ENCODE measurements around the gene MYH10. TPM values are rescaled to one million over a fixed set of nuclear protein-coding genes. Genes with fewer than 3 reads are reported as not detected.
A peak's percentile ranks its signal among the peaks of the same experiment; 100 is the strongest.

MYH10 gene
- total RNA-seq, 1 donor from 2014 or later = 3.4 TPM

GRCh38 chr17:8439681-8440080 lies 190.8 kb downstream of the MYH10 start:
- Mint-ChIP-seq H3K9me3 (no peaks in the 10 kb centered on the region), H3K27ac (no peak overlapping the region), H3K4me3 (no peak overlapping the region), H3K27me3 (no peaks in the 10 kb centered on the region), H3K4me1 (peaks cover 59% of the 10 kb centered on the region), H3K36me3 (ENCODE audit: low read depth) (peaks cover 49% of the 10 kb centered on the region)
- no peak for TF ChIP-seq CTCF (IDR thresholded peaks at IDR 0.05)
- DNase-seq = no peak
- CTCF ChIA-PET = no interaction called here
- ATAC-seq (ENCODE audit: low read depth) = no peak
- intact Hi-C loops (cut with micrococcal nuclease) = loop anchor here (5.0 kb wide), 2 partner anchors 382 to 1997 kb away; partner anchors contain the start of gene PIMREG
- POLR2A ChIA-PET = interaction anchor here (0.7 kb wide), 1 partner anchor 507 kb away, joined by 3 read pairs; no protein-coding TSS in a partner anchor

GRCh38 chr17:8438441-8438840 lies 192.1 kb downstream of the MYH10 start:
- intact Hi-C loops (cut with micrococcal nuclease) = loop anchor here (5.0 kb wide), 2 partner anchors 381 to 1996 kb away; partner anchors contain the start of gene PIMREG
- DNase-seq = no peak
- no peak for TF ChIP-seq CTCF (IDR thresholded peaks at IDR 0.05)
- no peak for ATAC-seq (ENCODE audit: low read depth)
- no peaks in the 10 kb centered on the region for H3K9me3 Mint-ChIP-seq
- H3K4me1 Mint-ChIP-seq = peaks cover 54% of the 10 kb centered on the region
- H3K36me3 Mint-ChIP-seq (ENCODE audit: low read depth) = peaks cover 37% of the 10 kb centered on the region
- POLR2A ChIA-PET = interaction anchor here (0.7 kb wide), 1 partner anchor 762 kb away, joined by 4 read pairs; no protein-coding TSS in a partner anchor
- H3K4me3 Mint-ChIP-seq = no peak overlapping the region
- H3K27ac Mint-ChIP-seq = no peak overlapping the region
- H3K27me3 Mint-ChIP-seq = no peaks in the 10 kb centered on the region
- CTCF ChIA-PET = interaction anchor here (1.0 kb wide), 1 partner anchor 361 kb away, joined by 3 read pairs; the partner anchor contains the start of gene MFSD6L

GRCh38 chr17:8436844-8437171 lies 193.7 kb downstream of the MYH10 start:
- intact Hi-C loops (cut with micrococcal nuclease) = loop anchor here (2.0 to 5.0 kb wide), 3 partner anchors 190 to 1995 kb away; partner anchors contain the start of gene PIMREG
- no peaks in the 10 kb centered on the region for H3K9me3 Mint-ChIP-seq
- POLR2A ChIA-PET = interaction anchor here (0.8 to 1.9 kb wide), 6 partner anchors 43 to 583 kb away, joined by 3 to 7 read pairs (median 6); partner anchors contain the start of genes KRABD2 and PIK3R5
- CTCF ChIA-PET = interaction anchor here (0.6 to 1.5 kb wide), 2 partner anchors 26 to 59 kb away, joined by 3 to 4 read pairs; no protein-coding TSS in a partner anchor
- ATAC-seq (ENCODE audit: low read depth) = no peak
- H3K27ac Mint-ChIP-seq = peak overlapping the region; percentile 85
- DNase-seq = no peak
- peaks cover 28% of the 10 kb centered on the region for H3K36me3 Mint-ChIP-seq (ENCODE audit: low read depth)
- H3K27me3 Mint-ChIP-seq = no peaks in the 10 kb centered on the region
- TF ChIP-seq CTCF (IDR thresholded peaks at IDR 0.05) = no peak
- peaks cover 43% of the 10 kb centered on the region for H3K4me1 Mint-ChIP-seq
- H3K4me3 Mint-ChIP-seq = peak overlapping the region; percentile 90

- no peaks in the 10 kb centered on the region for H3K9me3 Mint-ChIP-seq
- intact Hi-C loops (cut with micrococcal nuclease) = loop anchor here (2.0 to 5.0 kb wide), 3 partner anchors 190 to 1994 kb away; partner anchors contain the start of gene PIMREG
- no peak for DNase-seq
- peaks cover 25% of the 10 kb centered on the region for H3K36me3 Mint-ChIP-seq (ENCODE audit: low read depth)
- ChIA-PET POLR2A (interaction anchor here (0.8 to 1.9 kb wide), 15 partner anchors 43 to 584 kb away, joined by 3 to 11 read pairs (median 5); partner anchors contain the start of genes KRABD2, MYH10, PIK3R5 and SLC25A35), CTCF (interaction anchor here (0.6 to 1.5 kb wide), 4 partner anchors 25 to 59 kb away, joined by 3 to 4 read pairs (median 3); partner anchors contain the start of gene RPL26)
- ATAC-seq (ENCODE audit: low read depth) = peak; percentile 52
- H3K27ac Mint-ChIP-seq = peak overlapping the region; percentile 85
- H3K4me1 Mint-ChIP-seq = peaks cover 38% of the 10 kb centered on the region
- no peak for TF ChIP-seq CTCF (IDR thresholded peaks at IDR 0.05)
- H3K27me3 Mint-ChIP-seq = no peaks in the 10 kb centered on the region
- H3K4me3 Mint-ChIP-seq = peak overlapping the region; percentile 90
Observed at GRCh38 chr17:8436169-8436843, 194.2 kb downstream of the MYH10 start.
